Gastrocnemius medialis (tissue), 4 donors: ENCODE measurements around the gene PIEZO1. TPM values are rescaled to one million over a fixed set of nuclear protein-coding genes. Genes with fewer than 3 reads are reported as not detected.

Source experiments
- ATAC-seq, 2 donors: fragments of 150-250 bp; one replicate each; pipeline ENCODE4 v1.9.1; 2016
- DNase-seq, 2 donors: peaks; one replicate each; pipeline ENCODE4 v3.0.0-alpha.2; 2019
- H3K27ac ChIP-seq, 4 donors: fragments of 200-600 bp; sonication (generic); 1 replicate in 1 of 4; 2 replicates in 3 of 4; pipeline ENCODE4 v1.5.1; 2016 to 2018; ENCODE audit warnings: mild to moderate bottlenecking in 2 of 4, moderate library complexity in 1 of 4
- H3K27me3 ChIP-seq, 3 donors: fragments of 200-600 bp; sonication (generic) in 2 of 3; 1 replicate in 1 of 3; 2 replicates in 2 of 3; pipeline versions ENCODE4 v1.5.1 to v1.6.0; 2016 to 2019; ENCODE audit warnings: mild to moderate bottlenecking in 1 of 3, moderate library complexity in 1 of 3
- H3K36me3 ChIP-seq, 2 donors: fragments of 200-600 bp; sonication (generic) in 1 of 2; one replicate each; pipeline ENCODE4 v1.5.1; 2017 to 2018
- H3K4me1 ChIP-seq, 2 donors: fragments of 200-600 bp; sonication (generic) in 1 of 2; one replicate each; pipeline ENCODE4 v1.5.1; 2016 to 2017; ENCODE audit warnings: mild to moderate bottlenecking in 2 of 2
- H3K4me3 ChIP-seq, 4 donors: fragments of 200-600 bp; sonication (generic) in 3 of 4; 1 replicate in 1 of 4; 2 replicates in 3 of 4; pipeline ENCODE4 v1.5.1; 2016 to 2019; ENCODE audit warnings: mild to moderate bottlenecking in 2 of 4
- H3K9me3 ChIP-seq, 3 donors: fragments of 200-600 bp; sonication (generic) in 2 of 3; 1 replicate in 1 of 3; 2 replicates in 2 of 3; pipeline ENCODE4 v1.5.1; 2016 to 2019
- POLR2A ChIP-seq, 2 donors: fragments of 450-650 bp; IDR thresholded peaks; one replicate each; pipeline ENCODE4 v1.6.1; 2017; ENCODE audit warnings: antibody characterized with exemption in 2 of 2, mild to moderate bottlenecking in 2 of 2, moderate library complexity in 2 of 2
- in situ Hi-C, 4 donors: fragments of 200-750 bp; cut with MboI; loops; one replicate each; pipeline versions ENCODE4 v1.15.0 to v1.8.0; 2017; ENCODE audit warnings: low sequenced_read_pairs in 4 of 4
- intact Hi-C: fragments of 100-400 bp; cut with DNase I; formaldehyde crosslinking; loops from one replicate; pipeline ENCODE4 v1.15.1; 2023; ENCODE audit warnings: low total_unique reads
- total RNA-seq, 4 donors: library from RNA; depleted of rRNA; stranded (reverse); fragments of >200 nt; gene quantifications; one replicate each; pipeline versions ENCODE4 v1.1.0 to v1.2.3, GENCODE V29; 2016
- TF ChIP-seq, protein P1 (sequence below), 5 experiments: fragments of 450-650 bp in 3 of 5; fragments of 200-600 bp in 2 of 5; sonication (generic) in 2 of 5; IDR thresholded peaks in 4 of 5; conservative IDR thresholded peaks in 1 of 5; 1 replicate in 4 of 5; 2 replicates in 1 of 5; pipeline ENCODE4 v1.5.1; 2016 to 2019; ENCODE audit warnings: antibody characterized with exemption in 5 of 5, mild to moderate bottlenecking in 3 of 5, moderate library complexity in 3 of 5

Gene PIEZO1
- total RNA-seq, 4 donors from 2014 or later, result 9.0 to 37.0 (median 16.5) TPM

DNA sequence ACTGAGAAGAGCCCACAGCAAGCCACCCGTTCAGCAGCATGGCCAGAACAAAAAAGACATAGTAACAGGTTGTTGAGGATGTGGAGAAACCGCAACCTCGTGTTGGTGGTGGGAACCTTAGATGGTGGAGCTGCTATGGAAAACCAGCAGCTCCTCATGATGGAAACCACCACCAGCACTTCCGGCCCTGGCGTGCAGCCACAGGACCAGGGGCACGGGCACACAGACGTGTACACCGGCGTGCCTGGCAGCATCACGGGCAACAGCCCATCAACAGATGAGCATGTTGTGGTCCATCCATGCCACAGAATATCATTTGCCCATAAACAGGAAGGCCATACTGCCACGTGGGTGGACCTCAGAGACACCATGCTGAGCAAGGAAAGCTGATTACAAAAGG is 66.8 kb downstream of the PIEZO1 start:
- no peaks in the 10 kb centered on the region for H3K9me3 ChIP-seq
- in situ Hi-C loops (no loop called here), intact Hi-C loops (no loop called here)
- H3K27ac ChIP-seq, result no peak overlapping the region
- no peaks in the 10 kb centered on the region for H3K4me1 ChIP-seq
- peaks cover 0 to 45% of the 10 kb centered on the region in 2 donors for H3K36me3 ChIP-seq
- no peaks in the 10 kb centered on the region for H3K27me3 ChIP-seq
- DNase-seq, result no peak
- ATAC-seq, result no peak
- H3K4me3 ChIP-seq, result no peak overlapping the region
- TF ChIP-seq, protein P1, sequence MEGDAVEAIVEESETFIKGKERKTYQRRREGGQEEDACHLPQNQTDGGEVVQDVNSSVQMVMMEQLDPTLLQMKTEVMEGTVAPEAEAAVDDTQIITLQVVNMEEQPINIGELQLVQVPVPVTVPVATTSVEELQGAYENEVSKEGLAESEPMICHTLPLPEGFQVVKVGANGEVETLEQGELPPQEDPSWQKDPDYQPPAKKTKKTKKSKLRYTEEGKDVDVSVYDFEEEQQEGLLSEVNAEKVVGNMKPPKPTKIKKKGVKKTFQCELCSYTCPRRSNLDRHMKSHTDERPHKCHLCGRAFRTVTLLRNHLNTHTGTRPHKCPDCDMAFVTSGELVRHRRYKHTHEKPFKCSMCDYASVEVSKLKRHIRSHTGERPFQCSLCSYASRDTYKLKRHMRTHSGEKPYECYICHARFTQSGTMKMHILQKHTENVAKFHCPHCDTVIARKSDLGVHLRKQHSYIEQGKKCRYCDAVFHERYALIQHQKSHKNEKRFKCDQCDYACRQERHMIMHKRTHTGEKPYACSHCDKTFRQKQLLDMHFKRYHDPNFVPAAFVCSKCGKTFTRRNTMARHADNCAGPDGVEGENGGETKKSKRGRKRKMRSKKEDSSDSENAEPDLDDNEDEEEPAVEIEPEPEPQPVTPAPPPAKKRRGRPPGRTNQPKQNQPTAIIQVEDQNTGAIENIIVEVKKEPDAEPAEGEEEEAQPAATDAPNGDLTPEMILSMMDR (IDR thresholded peaks at IDR 0.05 in 4 of 5, conservative IDR thresholded peaks at IDR 0.05 in 1 of 5), result no peak
- no peak for TF ChIP-seq POLR2A (IDR thresholded peaks at IDR 0.05)

DNA sequence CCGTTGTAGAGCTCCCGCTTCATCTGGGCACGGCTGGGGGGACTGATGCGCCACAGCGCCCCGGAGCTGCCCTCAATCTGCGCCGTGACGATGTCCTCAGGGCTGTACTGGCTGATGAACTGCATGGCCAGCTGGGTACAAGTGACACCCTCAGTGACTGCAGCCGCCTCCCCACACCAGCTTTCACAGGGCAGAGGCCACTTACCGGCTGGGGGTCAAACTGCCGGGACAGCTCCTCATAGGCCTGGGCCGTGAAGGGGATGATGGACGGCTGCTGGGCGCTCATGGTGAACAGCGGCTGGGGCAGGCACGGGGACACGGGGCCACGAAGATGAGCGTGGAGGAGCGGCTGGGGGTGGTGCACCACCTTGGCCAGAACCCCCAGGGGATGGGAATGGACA is 68.4 kb downstream of the PIEZO1 start:
- no peak for DNase-seq
- no peaks in the 10 kb centered on the region for H3K9me3 ChIP-seq
- TF ChIP-seq, protein P1 (IDR thresholded peaks at IDR 0.05 in 4 of 5, conservative IDR thresholded peaks at IDR 0.05 in 1 of 5), result no peak
- TF ChIP-seq POLR2A (IDR thresholded peaks at IDR 0.05), result no peak
- H3K27ac ChIP-seq, result no peak overlapping the region
- no peak overlapping the region for H3K4me3 ChIP-seq
- H3K4me1 ChIP-seq, result no peaks in the 10 kb centered on the region
- intact Hi-C loops (no loop called here), in situ Hi-C loops (no loop called here)
- no peaks in the 10 kb centered on the region for H3K27me3 ChIP-seq
- no peak for ATAC-seq
- peaks cover 0 to 45% of the 10 kb centered on the region in 2 donors for H3K36me3 ChIP-seq

DNA sequence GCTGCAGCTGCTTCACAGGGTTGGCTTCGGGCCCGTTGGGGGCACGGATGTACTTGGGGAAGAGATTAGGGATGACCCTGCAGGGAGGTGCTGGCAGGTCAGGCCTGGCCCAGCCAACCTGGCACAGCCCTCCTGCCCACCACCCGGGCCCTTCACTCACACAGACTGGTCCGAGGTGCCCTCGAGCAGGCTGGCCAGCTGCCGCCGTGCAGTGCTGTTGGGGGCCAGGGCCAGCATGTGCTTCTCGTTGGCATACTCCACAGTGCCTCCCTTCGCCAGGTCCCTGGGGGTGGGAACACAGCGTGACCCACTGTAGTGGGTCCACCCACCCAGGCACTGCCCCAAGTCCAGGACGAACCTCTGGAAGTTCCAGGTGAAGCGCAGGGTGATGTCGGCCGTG is 68.8 kb downstream of the PIEZO1 start:
- in situ Hi-C loops, result no loop called here
- Histone ChIP-seq H3K4me1 (no peaks in the 10 kb centered on the region), H3K9me3 (no peaks in the 10 kb centered on the region), H3K4me3 (no peak overlapping the region), H3K27me3 (no peaks in the 10 kb centered on the region), H3K36me3 (peaks cover 0 to 45% of the 10 kb centered on the region in 2 donors), H3K27ac (no peak overlapping the region)
- DNase-seq (no peak), ATAC-seq (no peak)
- no peak for TF ChIP-seq POLR2A (IDR thresholded peaks at IDR 0.05)
- TF ChIP-seq, protein P1 (IDR thresholded peaks at IDR 0.05 in 4 of 5, conservative IDR thresholded peaks at IDR 0.05 in 1 of 5), result no peak
- intact Hi-C loops, result no loop called here

DNA sequence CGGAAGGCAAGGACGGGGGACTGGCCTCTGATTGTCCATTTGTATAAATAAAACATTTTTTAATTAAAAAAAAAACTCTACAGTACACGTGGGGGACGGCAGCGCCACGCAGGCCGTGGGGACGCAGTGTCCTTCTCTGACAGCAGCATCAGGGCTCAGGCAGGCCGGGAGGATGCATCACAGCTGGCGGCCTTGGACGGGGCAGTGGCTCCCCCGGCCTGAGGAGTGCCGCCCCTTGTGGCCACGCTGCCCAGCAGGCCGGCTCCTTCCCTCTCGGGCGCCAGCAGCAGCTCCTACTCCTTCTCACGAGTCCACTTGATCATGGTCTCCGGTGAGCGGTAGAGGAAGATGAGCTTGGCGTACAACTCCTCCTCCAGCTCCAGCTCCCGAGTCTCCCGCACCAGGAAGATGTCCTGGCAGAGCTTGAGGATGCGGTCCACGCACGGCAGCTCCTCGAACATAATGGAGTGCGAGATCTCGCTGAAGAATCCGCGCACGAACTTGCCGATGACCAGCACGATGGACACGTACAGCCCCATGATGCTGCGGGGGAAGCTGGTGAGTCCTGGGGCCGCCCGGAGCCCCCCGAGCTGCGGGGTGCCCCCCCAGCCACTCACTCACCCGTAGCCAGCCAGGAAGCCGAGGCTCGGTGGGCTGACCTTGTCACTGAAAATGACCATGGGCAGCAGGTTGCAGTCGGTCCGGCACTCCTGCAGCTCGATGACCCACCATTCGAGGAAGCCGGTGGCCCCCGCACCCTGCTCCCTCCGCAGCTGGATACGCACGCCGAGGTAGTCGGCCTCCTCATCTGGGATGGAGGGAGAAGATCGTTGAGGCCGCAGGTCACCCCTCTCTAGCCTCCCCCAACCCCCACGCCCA is 69.5 kb downstream of the PIEZO1 start:
- in situ Hi-C loops, result no loop called here
- no peak for ATAC-seq
- intact Hi-C loops, result no loop called here

More for the DNA sequence above, 69.5 kb downstream of the PIEZO1 start:
- no peak for DNase-seq
- Histone ChIP-seq H3K36me3 (peaks cover 0 to 45% of the 10 kb centered on the region in 2 donors), H3K4me1 (no peaks in the 10 kb centered on the region), H3K4me3 (no peak overlapping the region), H3K27ac (no peak overlapping the region), H3K27me3 (no peaks in the 10 kb centered on the region), H3K9me3 (no peaks in the 10 kb centered on the region)
- no peak for TF ChIP-seq POLR2A (IDR thresholded peaks at IDR 0.05)
- TF ChIP-seq, protein P1 (IDR thresholded peaks at IDR 0.05 in 4 of 5, conservative IDR thresholded peaks at IDR 0.05 in 1 of 5), result no peak
